ENCODE data around the gene GNG2.

GNG2 gene

GRCh38 chr14:51914310-51914709, 53.9 kb downstream of the GNG2 start:
- Histone ChIP-seq H3K27me3 (ENCODE audit: insufficient read depth, low read length, poor library complexity) (no peaks in the 10 kb centered on the region), H2AFZ (ENCODE audit: low read depth, low read length) (no peak overlapping the region), H3K4me1 (ENCODE audit: insufficient read depth, low read length) (no peaks in the 10 kb centered on the region), H3K9me3 (ENCODE audit: insufficient read depth, low read length, severe bottlenecking) (no peaks in the 10 kb centered on the region), H3K36me3 (ENCODE audit: insufficient read depth, low read length) (peaks cover 14% of the 10 kb centered on the region), H3K4me3 (ENCODE audit: low read depth in 1 of 2, low read length in 2 of 2) (no peak overlapping the region), H3K79me2 (ENCODE audit: insufficient read depth, low read length) (peaks cover 84% of the 10 kb centered on the region), H3K27ac (ENCODE audit: low read length) (no peak overlapping the region), H4K20me1 (ENCODE audit: insufficient read depth, low read length) (peaks cover 24% of the 10 kb centered on the region), H3K9ac (ENCODE audit: low read depth, low read length) (no peak overlapping the region), H3K4me2 (ENCODE audit: insufficient read depth, low read length) (no peak overlapping the region)
- ATAC-seq (ENCODE audit: insufficient read depth, low read depth) (no peak), DNase-seq (no peak)
- TF ChIP-seq EZH2 (IDR thresholded peaks at IDR 0.05; ENCODE audit: borderline replicate concordance, low read depth, low read length, severe bottlenecking) (no peak), CTCF (IDR thresholded peaks at IDR 0.05; ENCODE audit: borderline replicate concordance, extremely low read depth, low read length, poor library complexity, severe bottlenecking) (no peak)

DNA sequence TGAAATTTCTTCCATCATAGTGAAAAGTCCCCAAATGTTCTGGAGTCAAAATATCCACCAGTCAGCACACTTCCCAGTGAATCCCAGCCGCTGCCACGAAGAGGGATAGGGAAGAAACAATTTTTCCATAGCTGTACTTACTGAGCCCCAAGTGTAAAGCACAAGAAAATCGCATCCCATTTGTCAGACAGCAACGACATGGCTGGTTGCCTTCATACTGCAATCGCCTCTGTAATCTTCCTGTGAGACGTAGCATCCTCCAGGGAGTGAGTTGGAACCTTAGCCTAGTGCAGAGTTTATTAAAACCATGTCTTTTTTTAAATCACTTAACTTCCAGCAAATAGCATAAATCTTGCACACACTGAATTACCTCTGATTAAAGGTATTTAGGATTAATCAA, 56.8 kb downstream of the GNG2 start:
- H3K9ac ChIP-seq (ENCODE audit: low read depth, low read length) = no peak overlapping the region
- TF ChIP-seq EZH2 (IDR thresholded peaks at IDR 0.05; ENCODE audit: borderline replicate concordance, low read depth, low read length, severe bottlenecking) (no peak), CTCF (IDR thresholded peaks at IDR 0.05; ENCODE audit: borderline replicate concordance, extremely low read depth, low read length, poor library complexity, severe bottlenecking) (no peak)
- no peaks in the 10 kb centered on the region for H3K27me3 ChIP-seq (ENCODE audit: insufficient read depth, low read length, poor library complexity)
- H3K79me2 ChIP-seq (ENCODE audit: insufficient read depth, low read length) = peaks cover 80% of the 10 kb centered on the region
- ATAC-seq (ENCODE audit: insufficient read depth, low read depth) = no peak
- no peaks in the 10 kb centered on the region for H3K9me3 ChIP-seq (ENCODE audit: insufficient read depth, low read length, severe bottlenecking)
- no peaks in the 10 kb centered on the region for H3K4me1 ChIP-seq (ENCODE audit: insufficient read depth, low read length)
- H3K4me2 ChIP-seq (ENCODE audit: insufficient read depth, low read length) = no peak overlapping the region
- H3K27ac ChIP-seq (ENCODE audit: low read length) = no peak overlapping the region
- peaks cover 22% of the 10 kb centered on the region; the same call in 1 of the 2 replicates for H3K36me3 ChIP-seq (ENCODE audit: insufficient read depth, low read length)
- no peak for DNase-seq
- H2AFZ ChIP-seq (ENCODE audit: low read depth, low read length) = no peak overlapping the region
- H3K4me3 ChIP-seq (ENCODE audit: low read depth in 1 of 2, low read length in 2 of 2) = no peak overlapping the region
- peaks cover 19% of the 10 kb centered on the region; the same call in 1 of the 2 replicates for H4K20me1 ChIP-seq (ENCODE audit: insufficient read depth, low read length)

- no peak overlapping the region for H2AFZ ChIP-seq (ENCODE audit: low read depth, low read length)
- TF ChIP-seq EZH2 (IDR thresholded peaks at IDR 0.05; ENCODE audit: borderline replicate concordance, low read depth, low read length, severe bottlenecking) (no peak), CTCF (IDR thresholded peaks at IDR 0.05; ENCODE audit: borderline replicate concordance, extremely low read depth, low read length, poor library complexity, severe bottlenecking) (no peak)
- no peaks in the 10 kb centered on the region for H3K9me3 ChIP-seq (ENCODE audit: insufficient read depth, low read length, severe bottlenecking)
- peaks cover 24% of the 10 kb centered on the region; the same call in 1 of the 2 replicates for H3K36me3 ChIP-seq (ENCODE audit: insufficient read depth, low read length)
- H3K4me2 ChIP-seq (ENCODE audit: insufficient read depth, low read length) = no peak overlapping the region
- no peak overlapping the region for H3K4me3 ChIP-seq (ENCODE audit: low read depth in 1 of 2, low read length in 2 of 2)
- H3K27ac ChIP-seq (ENCODE audit: low read length) = no peak overlapping the region
- H3K9ac ChIP-seq (ENCODE audit: low read depth, low read length) = no peak overlapping the region
- H3K4me1 ChIP-seq (ENCODE audit: insufficient read depth, low read length) = no peaks in the 10 kb centered on the region
- no peaks in the 10 kb centered on the region for H3K27me3 ChIP-seq (ENCODE audit: insufficient read depth, low read length, poor library complexity)
- H3K79me2 ChIP-seq (ENCODE audit: insufficient read depth, low read length) = peaks cover 82% of the 10 kb centered on the region
- peaks cover 18% of the 10 kb centered on the region; the same call in 1 of the 2 replicates for H4K20me1 ChIP-seq (ENCODE audit: insufficient read depth, low read length)
- ATAC-seq (ENCODE audit: insufficient read depth, low read depth) (no peak), DNase-seq (no peak)
Observed at GRCh38 chr14:51921026-51921425, 60.6 kb downstream of the GNG2 start.

DNA sequence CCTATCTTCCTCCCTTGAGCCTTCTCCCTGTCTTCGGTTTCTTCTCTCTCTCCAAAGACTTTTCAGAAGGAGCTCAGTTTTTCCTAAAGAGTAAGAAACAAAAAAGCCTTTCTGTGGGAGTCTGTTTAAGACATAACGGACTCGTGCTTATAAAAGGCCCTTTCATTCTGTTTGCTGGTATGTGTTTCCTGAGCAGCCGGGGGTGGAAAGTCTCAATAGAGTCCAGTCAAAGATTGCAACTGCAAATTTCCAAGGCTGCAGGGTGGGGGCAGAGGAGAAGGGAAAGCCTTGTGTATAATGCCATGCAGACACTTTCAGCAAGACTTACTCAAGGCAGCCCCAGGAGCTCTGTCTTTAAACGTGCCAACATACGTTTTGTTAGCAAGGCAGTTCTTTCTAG, 62.2 kb downstream of the GNG2 start:
- Histone ChIP-seq H3K9me3 (ENCODE audit: insufficient read depth, low read length, severe bottlenecking) (no peaks in the 10 kb centered on the region), H3K4me2 (ENCODE audit: insufficient read depth, low read length) (no peak overlapping the region), H3K79me2 (ENCODE audit: insufficient read depth, low read length) (peaks cover 82% of the 10 kb centered on the region)

More for the DNA sequence above, 62.2 kb downstream of the GNG2 start:
- no peak overlapping the region for H3K4me3 ChIP-seq (ENCODE audit: low read depth in 1 of 2, low read length in 2 of 2)
- H4K20me1 ChIP-seq (ENCODE audit: insufficient read depth, low read length) = peaks cover 11% of the 10 kb centered on the region; the same call in 1 of the 2 replicates
- no peak overlapping the region for H3K9ac ChIP-seq (ENCODE audit: low read depth, low read length)
- H3K36me3 ChIP-seq (ENCODE audit: insufficient read depth, low read length) = peaks cover 13% of the 10 kb centered on the region; the same call in 1 of the 2 replicates
- TF ChIP-seq CTCF (IDR thresholded peaks at IDR 0.05; ENCODE audit: borderline replicate concordance, extremely low read depth, low read length, poor library complexity, severe bottlenecking) (no peak), EZH2 (IDR thresholded peaks at IDR 0.05; ENCODE audit: borderline replicate concordance, low read depth, low read length, severe bottlenecking) (no peak)
- H2AFZ ChIP-seq (ENCODE audit: low read depth, low read length) = no peak overlapping the region
- no peaks in the 10 kb centered on the region for H3K4me1 ChIP-seq (ENCODE audit: insufficient read depth, low read length)
- no peak for DNase-seq
- no peak for ATAC-seq (ENCODE audit: insufficient read depth, low read depth)
- H3K27me3 ChIP-seq (ENCODE audit: insufficient read depth, low read length, poor library complexity) = no peaks in the 10 kb centered on the region
- no peak overlapping the region for H3K27ac ChIP-seq (ENCODE audit: low read length)
